HG03175 (cell line): ENCODE results near the gene ARPIN.
A peak's percentile ranks its signal among the peaks of the same experiment; 100 is the strongest.
"Not testable (repeated sequence)": the region's sequence is repeated elsewhere in the genome, so short reads cannot be mapped to it uniquely, and the experiment has no call there.

Experiments used
- ATAC-seq: cut with Tn5 transposase; IDR thresholded peaks from one replicate; pipeline ENCODE4 v1.9.1; 2021; ENCODE audit warnings: mild to moderate bottlenecking, moderate library complexity; ENCODE audit not compliant: unreplicated experiment

Gene ARPIN

DNA sequence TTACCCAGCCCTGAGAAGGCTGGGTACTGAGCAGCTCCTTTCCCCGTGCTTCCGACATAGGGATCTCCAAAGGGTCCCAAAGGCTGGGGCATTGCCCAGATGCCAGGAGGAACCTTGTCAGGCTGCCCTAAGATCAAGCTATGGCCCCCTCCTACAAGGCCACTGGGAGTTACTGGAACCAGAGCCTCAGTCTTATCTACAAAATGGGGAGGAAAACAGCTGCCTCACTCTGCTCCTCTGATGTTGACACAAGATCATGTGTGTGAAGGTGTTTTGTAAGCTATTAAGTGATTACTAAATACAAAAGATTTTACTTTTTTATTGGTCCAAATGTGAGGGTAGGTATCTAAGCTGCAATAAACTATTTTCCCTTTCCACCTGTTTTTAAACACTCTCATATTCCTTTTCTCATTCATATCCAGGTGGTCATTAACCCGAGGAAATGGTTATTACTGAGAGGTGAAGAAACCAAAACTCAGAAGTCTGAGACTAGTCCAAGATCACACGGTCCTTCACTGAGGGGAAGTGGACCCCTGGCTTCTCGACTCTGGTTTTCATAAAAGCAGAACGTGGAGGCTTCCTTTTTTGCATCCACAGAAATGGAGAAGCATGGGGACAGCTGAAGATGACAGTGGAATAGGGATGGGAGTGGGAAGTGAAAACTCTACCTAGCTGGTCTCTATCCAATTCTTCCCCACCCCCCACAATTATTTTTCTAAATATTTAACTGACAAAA, 1.7 kb downstream of the ARPIN start:
- ATAC-seq, result no peak

GRCh38 chr15:89909611-89910010, 3.1 kb downstream of the ARPIN start:
- no peak for ATAC-seq

GRCh38 chr15:89908226-89908625, 4.5 kb downstream of the ARPIN start:
- ATAC-seq, result no peak

- ATAC-seq, result no peak
Observed at GRCh38 chr15:89907289-89907688, 5.5 kb downstream of the ARPIN start.

DNA sequence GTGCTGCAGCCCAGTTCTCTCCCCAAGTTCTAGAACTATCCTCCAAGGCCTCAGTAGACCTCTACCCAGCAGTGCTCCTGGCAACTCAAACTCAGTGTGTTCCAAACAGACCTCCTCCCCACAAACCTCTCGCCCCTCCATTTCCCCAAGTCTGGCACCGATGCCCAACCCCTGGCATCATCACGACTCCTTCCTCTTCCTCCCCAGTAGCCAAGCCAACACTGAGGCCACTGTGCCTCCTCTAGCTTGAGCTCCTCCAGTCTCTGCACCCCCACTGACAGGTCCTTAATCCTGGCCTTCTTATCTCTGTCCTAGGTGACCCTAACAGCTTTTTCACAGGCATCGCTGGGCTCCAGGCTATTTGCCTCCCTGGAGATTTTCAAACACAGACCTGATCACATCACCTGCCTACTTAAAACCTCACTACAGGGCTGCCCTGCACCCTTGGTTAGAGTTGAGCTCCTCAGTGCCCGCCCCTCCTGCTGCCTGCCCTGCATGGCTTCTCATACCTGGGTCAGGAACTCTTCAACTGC, 6.8 kb downstream of the ARPIN start:
- ATAC-seq, result no peak

GRCh38 chr15:89904519-89904918, 8.2 kb downstream of the ARPIN start:
- ATAC-seq, result no peak

DNA sequence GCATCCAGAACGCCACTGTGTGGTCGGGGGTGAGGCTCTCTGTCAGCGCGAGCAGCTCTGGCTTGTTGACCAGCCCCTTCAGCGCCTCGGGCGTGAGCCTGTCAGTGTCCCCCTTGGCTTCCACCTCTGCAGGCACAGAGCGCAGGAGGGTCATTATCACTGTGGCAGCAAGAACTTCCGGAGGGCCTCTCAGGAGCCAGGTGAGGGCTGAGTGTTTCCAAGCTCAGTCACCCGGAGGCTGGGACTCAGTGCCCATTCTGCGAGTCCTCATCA, 9.0 kb downstream of the ARPIN start:
- ATAC-seq, result no peak

- no peak for ATAC-seq
Observed at GRCh38 chr15:89903015-89903857, 9.5 kb downstream of the ARPIN start.

DNA sequence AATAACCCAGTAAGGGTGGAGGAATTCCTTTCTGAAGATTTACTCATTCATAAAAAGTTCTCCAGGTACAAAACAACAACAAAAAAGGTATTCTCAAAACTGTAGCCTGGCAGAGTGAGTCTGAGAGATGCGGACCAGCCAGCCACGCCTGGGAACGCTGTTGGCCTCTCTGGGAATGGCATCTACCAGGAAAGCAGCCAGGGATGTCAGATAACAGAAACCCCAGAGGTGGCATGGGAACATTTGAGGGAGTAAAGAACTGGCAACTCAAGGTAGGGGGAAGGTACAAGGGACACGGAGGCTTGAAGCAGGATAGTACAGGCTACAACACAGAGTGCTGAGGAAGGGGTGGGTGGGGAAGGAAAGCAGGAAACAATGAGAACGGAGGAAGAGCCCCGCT, 11.9 kb downstream of the ARPIN start:
- ATAC-seq, result no peak

- ATAC-seq, result no peak
Observed at GRCh38 chr15:89899951-89900567, 12.7 kb downstream of the ARPIN start.

- no peak for ATAC-seq
Observed at GRCh38 chr15:89899295-89899945, 13.3 kb downstream of the ARPIN start.

GRCh38 chr15:89898614-89899294, 14.0 kb downstream of the ARPIN start:
- ATAC-seq, result peak; percentile 51

GRCh38 chr15:89898146-89898545, 14.6 kb downstream of the ARPIN start:
- ATAC-seq, result no peak

- ATAC-seq, result peak; percentile 90
Observed at GRCh38 chr15:89893696-89894447, 18.9 kb downstream of the ARPIN start, which contains the start of gene AP3S2. Gene AP3S2, minus strand, starts transcription at chr15:89893994. Its CDS starts 45 bp downstream, at chr15:89893949.

DNA sequence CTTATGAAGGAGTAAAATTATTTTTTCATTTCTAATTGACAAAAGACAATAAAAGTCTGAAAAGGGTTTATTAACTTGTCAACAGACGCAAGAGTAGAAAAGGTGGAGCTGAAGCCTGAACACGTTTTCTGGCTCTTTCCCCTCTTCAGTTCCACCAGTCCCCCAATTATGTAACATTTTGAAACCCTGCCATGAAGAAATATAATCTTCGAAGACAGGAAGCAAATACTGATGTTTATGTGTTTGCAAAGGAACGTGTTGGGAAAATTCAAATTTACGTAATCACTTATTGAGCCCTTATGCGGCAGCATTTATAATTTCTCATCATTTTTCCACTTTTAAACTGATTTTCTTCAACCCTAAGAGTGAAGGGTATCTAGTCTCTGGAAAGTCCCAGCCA, 19.7 kb downstream of the ARPIN start:
- no peak for ATAC-seq

DNA sequence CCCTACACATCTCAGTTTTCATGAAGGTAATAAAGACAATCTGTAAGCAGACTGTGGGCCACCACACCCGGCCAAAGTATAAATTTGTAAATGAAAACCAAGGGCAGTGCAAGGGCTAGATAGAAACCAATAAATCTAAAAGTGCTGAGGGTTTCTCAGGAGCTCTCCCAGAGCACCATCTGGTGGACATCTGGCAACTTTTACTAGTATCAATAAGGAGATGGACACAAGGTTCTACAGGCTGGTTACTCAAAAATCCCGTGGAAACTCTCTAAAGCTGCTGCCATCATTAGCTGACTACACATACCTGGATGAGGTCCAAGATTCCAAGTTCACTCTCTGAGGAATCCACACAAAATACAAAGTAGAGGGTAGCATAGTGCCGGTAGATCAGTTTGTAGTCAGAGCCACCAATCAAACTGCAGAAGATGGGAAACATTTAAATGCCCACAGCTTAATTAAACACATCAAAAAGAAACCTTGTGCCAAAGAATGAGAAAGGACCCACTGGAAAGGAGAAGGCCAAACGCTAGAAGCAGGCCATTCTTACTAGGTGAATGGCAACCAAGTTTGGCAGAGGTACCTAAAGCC, 24.4 kb downstream of the ARPIN start:
- ATAC-seq, result no peak

GRCh38 chr15:89885611-89886010, 27.1 kb downstream of the ARPIN start:
- no peak for ATAC-seq

- ATAC-seq, result not testable (repeated sequence)
Observed at GRCh38 chr15:89885179-89885578, 27.6 kb downstream of the ARPIN start.

DNA sequence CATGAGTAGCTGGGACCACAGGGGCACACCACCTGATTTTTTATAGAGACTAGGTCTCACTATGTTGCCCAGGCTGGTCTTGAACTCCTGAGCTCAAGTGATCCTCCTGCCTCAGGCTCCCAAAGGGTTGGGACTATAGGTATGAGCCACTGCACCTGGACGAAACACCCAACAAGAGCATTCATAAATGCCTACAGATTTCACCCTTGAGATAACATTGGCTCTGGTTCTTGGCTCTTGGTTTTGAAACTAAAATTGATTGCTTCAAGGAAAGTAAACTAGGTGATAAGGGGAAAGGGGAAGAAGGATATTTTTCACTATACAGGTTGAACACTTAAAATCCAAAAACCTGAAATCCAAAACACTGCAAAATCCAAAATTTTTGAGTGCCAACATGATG, 29.2 kb downstream of the ARPIN start:
- no peak for ATAC-seq
